Suprapubic skin (tissue), 4 donors: ENCODE data around the gene EPHB6. TPM values are rescaled to one million over a fixed set of nuclear protein-coding genes. Genes with fewer than 3 reads are reported as not detected.

Experiments used
- DNase-seq, 2 donors: peaks; one replicate each; pipeline ENCODE4 v3.0.0-alpha.2; 2019; ENCODE audit warnings: low spot score in 2 of 2
- H3K27ac ChIP-seq: fragments of 200-600 bp; sonication (generic); one replicate; pipeline ENCODE4 v1.5.1; 2019
- H3K27me3 ChIP-seq: fragments of 200-600 bp; sonication (generic); one replicate; pipeline ENCODE4 v1.5.1; 2019
- H3K36me3 ChIP-seq: fragments of 200-600 bp; sonication (generic); one replicate; pipeline ENCODE4 v1.5.1; 2019
- H3K4me1 ChIP-seq: fragments of 200-600 bp; sonication (generic); one replicate; pipeline ENCODE4 v1.5.1; 2019
- H3K4me3 ChIP-seq: fragments of 200-600 bp; sonication (generic); one replicate; pipeline ENCODE4 v1.5.1; 2019; ENCODE audit warnings: mild to moderate bottlenecking
- H3K9me3 ChIP-seq: fragments of 200-600 bp; sonication (generic); one replicate; pipeline ENCODE4 v1.5.1; 2019
- EP300 ChIP-seq: sonication (generic); formaldehyde crosslinking; IDR thresholded peaks from one replicate; pipeline ENCODE4 v1.6.1; 2017; ENCODE audit warnings: antibody characterized with exemption
- POLR2A ChIP-seq, 2 donors: fragments of 450-650 bp; IDR thresholded peaks; one replicate each; pipeline ENCODE4 v1.6.1; 2017; ENCODE audit warnings: antibody characterized with exemption in 2 of 2, mild to moderate bottlenecking in 2 of 2, moderate library complexity in 2 of 2
- POLR2AphosphoS5 ChIP-seq, 3 donors: sonication (generic); formaldehyde crosslinking; IDR thresholded peaks; one replicate each; pipeline ENCODE4 v1.6.1; 2017; ENCODE audit warnings: antibody characterized with exemption in 3 of 3
- WGBS: methylation state at CpG from one replicate; pipeline ENCODE4 v1.1.5; 2018; 5-methylcytosine and 5-hydroxymethylcytosine counted together
- total RNA-seq, 4 donors: library from RNA; depleted of rRNA; stranded (reverse); fragments of >200 nt; gene quantifications; one replicate each; pipeline ENCODE4 v1.1.0, GENCODE V29; 2016
- TF ChIP-seq, protein P1 (sequence below), 2 donors: fragments of 200-600 bp in 1 of 2; fragments of 450-650 bp in 1 of 2; sonication (generic) in 1 of 2; IDR thresholded peaks; one replicate each; pipeline ENCODE4 v1.5.1; 2016 to 2019; ENCODE audit warnings: antibody characterized with exemption in 2 of 2, mild to moderate bottlenecking in 1 of 2, moderate library complexity in 1 of 2

EPHB6 gene, protein sequence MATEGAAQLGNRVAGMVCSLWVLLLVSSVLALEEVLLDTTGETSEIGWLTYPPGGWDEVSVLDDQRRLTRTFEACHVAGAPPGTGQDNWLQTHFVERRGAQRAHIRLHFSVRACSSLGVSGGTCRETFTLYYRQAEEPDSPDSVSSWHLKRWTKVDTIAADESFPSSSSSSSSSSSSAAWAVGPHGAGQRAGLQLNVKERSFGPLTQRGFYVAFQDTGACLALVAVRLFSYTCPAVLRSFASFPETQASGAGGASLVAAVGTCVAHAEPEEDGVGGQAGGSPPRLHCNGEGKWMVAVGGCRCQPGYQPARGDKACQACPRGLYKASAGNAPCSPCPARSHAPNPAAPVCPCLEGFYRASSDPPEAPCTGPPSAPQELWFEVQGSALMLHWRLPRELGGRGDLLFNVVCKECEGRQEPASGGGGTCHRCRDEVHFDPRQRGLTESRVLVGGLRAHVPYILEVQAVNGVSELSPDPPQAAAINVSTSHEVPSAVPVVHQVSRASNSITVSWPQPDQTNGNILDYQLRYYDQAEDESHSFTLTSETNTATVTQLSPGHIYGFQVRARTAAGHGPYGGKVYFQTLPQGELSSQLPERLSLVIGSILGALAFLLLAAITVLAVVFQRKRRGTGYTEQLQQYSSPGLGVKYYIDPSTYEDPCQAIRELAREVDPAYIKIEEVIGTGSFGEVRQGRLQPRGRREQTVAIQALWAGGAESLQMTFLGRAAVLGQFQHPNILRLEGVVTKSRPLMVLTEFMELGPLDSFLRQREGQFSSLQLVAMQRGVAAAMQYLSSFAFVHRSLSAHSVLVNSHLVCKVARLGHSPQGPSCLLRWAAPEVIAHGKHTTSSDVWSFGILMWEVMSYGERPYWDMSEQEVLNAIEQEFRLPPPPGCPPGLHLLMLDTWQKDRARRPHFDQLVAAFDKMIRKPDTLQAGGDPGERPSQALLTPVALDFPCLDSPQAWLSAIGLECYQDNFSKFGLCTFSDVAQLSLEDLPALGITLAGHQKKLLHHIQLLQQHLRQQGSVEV
- total RNA-seq, result 100 to 1,000 TPM; 207 to 299 (median 258) TPM

DNA sequence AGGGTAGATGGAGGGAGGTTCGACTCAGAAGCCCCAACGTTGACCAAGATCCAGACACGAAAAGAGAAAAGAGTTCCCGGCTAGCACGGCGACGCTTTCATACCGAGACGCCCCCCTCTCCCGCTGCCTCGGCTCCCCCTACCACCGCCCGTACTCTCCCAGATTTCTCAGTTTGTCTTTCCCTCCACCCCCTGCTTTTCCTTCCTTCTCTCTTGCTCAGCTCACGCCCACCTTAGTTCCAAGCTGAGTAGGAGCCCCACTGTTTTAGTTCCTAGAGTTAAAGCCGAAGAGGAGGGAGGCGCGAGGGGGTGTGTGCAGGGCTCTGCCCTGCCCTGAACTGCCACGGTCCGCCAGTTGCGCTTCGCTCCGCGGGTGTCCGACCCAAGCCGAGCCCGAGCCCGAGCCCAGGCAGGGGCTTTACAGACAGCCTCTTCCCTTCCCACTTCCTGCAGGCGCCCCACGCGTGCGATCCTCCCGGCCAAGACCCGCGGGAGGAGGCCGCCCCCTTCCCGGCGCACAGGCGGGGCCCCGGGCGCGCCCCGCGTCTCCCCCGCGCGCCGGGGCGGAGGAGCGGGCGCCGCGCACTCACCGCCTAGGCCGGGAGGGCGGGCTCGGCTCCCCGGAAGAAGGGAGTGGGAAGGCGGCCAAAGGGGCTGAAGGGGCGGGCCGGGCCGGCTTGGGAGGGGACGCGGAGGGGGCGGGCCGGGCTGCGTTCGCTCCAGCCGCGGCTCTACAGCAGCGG, at the start of gene EPHB6:
EPHB6 (plus strand) TSS at position 705 of the 742 bp plus-strand sequence. CDS start 8,152 bp downstream, outside the sequence.
- no peaks in the 10 kb centered on the region for H3K27me3 ChIP-seq
- TF ChIP-seq, protein P1, sequence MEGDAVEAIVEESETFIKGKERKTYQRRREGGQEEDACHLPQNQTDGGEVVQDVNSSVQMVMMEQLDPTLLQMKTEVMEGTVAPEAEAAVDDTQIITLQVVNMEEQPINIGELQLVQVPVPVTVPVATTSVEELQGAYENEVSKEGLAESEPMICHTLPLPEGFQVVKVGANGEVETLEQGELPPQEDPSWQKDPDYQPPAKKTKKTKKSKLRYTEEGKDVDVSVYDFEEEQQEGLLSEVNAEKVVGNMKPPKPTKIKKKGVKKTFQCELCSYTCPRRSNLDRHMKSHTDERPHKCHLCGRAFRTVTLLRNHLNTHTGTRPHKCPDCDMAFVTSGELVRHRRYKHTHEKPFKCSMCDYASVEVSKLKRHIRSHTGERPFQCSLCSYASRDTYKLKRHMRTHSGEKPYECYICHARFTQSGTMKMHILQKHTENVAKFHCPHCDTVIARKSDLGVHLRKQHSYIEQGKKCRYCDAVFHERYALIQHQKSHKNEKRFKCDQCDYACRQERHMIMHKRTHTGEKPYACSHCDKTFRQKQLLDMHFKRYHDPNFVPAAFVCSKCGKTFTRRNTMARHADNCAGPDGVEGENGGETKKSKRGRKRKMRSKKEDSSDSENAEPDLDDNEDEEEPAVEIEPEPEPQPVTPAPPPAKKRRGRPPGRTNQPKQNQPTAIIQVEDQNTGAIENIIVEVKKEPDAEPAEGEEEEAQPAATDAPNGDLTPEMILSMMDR (IDR thresholded peaks at IDR 0.05), result no peak
- no peak for TF ChIP-seq POLR2A (IDR thresholded peaks at IDR 0.05)
- no peak for TF ChIP-seq POLR2AphosphoS5 (IDR thresholded peaks at IDR 0.05)
- no peak for TF ChIP-seq EP300
- peak within 1 kb of the TSS; percentile 78 for H3K4me3 ChIP-seq
- H3K4me1 ChIP-seq, result peaks cover 38% of the 10 kb centered on the region
- DNase-seq, result peak; percentile 89
- no peaks in the 10 kb centered on the region for H3K9me3 ChIP-seq
- H3K27ac ChIP-seq, result peak within 1 kb of the TSS; percentile 92
- 2% methylated on average over 17 of the region's 70 CpGs for WGBS
- no peaks in the 10 kb centered on the region for H3K36me3 ChIP-seq

DNA sequence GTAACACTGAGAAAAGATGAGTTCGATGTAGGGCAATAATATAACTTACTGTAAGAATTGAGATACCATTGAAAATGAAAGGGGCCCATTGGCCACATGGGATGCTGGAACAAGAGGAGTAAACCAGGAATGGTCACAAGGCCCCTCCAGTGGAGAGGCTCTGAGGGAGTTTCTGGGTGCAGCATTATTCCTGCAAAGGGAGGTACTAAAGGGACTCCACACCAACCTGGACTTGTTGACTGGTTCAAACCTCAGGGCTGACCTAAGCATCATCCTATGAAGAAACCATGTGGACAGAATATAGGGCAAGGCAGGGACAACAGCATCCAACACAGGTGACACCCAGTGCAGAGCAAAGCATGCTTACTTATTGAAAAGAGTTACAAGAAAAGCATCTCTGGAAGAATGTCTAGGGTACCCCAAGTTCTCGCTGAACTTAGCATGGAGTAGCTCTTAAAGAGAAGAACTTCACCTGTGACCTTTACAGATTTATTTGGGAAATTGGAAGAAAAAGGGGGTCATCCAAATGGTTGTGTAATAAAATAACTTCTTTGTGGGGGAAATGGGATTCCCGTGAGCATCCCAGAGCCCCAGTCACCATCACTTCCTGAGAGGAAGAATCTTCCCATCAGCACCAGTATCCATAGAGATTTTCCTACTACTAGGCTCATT, 49.4 kb upstream of the EPHB6 start:
- H3K4me1 ChIP-seq, result no peaks in the 10 kb centered on the region
- H3K27me3 ChIP-seq, result peaks cover 10% of the 10 kb centered on the region
- TF ChIP-seq, protein P1 (IDR thresholded peaks at IDR 0.05), result no peak
- TF ChIP-seq EP300 (no peak), POLR2A (IDR thresholded peaks at IDR 0.05) (no peak), POLR2AphosphoS5 (IDR thresholded peaks at IDR 0.05) (no peak)
- H3K4me3 ChIP-seq, result no peak overlapping the region
- no peak overlapping the region for H3K27ac ChIP-seq
- no peak for DNase-seq
- no peaks in the 10 kb centered on the region for H3K9me3 ChIP-seq
- H3K36me3 ChIP-seq, result no peaks in the 10 kb centered on the region
- 94% methylated on average over 3 of the region's 3 CpGs for WGBS

DNA sequence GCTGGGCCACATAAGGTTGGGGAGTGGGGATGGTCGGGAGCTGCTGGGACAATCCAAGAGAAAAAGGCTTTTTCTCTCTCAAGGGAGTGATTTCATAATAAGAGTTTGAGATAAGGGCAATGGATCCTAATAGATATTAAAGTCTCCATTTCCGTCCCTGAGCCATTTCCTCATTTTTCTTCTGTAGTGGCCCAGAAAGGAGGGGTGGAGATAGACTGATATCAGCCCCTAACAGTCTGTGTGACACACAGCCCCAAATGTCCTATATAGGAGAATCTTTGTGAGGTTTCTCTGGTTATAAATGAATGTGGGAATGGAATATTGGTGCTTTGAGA, 48.9 kb upstream of the EPHB6 start:
- TF ChIP-seq POLR2A (IDR thresholded peaks at IDR 0.05) (no peak), EP300 (no peak), POLR2AphosphoS5 (IDR thresholded peaks at IDR 0.05) (no peak)
- TF ChIP-seq, protein P1 (IDR thresholded peaks at IDR 0.05), result no peak
- H3K27me3 ChIP-seq, result peaks cover 10% of the 10 kb centered on the region
- H3K36me3 ChIP-seq, result no peaks in the 10 kb centered on the region
- H3K4me3 ChIP-seq, result no peak overlapping the region
- WGBS, result 65% methylated on average over 2 of the region's 2 CpGs
- H3K9me3 ChIP-seq, result no peaks in the 10 kb centered on the region
- H3K27ac ChIP-seq, result no peak overlapping the region
- no peaks in the 10 kb centered on the region for H3K4me1 ChIP-seq
- DNase-seq, result no peak

DNA sequence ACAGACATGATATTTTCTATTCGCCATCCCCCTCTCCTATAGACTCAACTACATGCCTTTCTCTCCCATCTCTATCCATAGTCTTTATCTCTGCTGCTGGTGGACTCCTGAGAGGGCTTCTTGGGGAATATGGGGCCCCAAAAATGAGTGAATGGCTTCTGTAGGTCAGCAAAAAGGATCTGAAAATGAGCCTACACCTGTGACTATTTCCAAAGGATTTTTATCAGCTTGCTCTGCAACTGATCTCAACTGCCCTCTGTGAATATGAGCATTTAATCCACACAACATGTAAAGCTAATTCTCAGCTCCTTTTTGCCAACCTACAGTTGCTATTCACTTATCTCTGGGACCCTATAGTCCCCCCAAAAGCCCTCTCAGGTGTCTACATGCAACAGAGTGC, 47.9 kb upstream of the EPHB6 start:
- Histone ChIP-seq H3K36me3 (no peaks in the 10 kb centered on the region), H3K4me1 (no peaks in the 10 kb centered on the region), H3K4me3 (no peak overlapping the region), H3K9me3 (no peaks in the 10 kb centered on the region), H3K27me3 (peaks cover 13% of the 10 kb centered on the region), H3K27ac (no peak overlapping the region)
- WGBS, result 84% methylated on average over 1 of the region's 1 CpG
- TF ChIP-seq, protein P1 (IDR thresholded peaks at IDR 0.05), result no peak
- no peak for TF ChIP-seq EP300
- TF ChIP-seq POLR2A (IDR thresholded peaks at IDR 0.05), result no peak
- no peak for TF ChIP-seq POLR2AphosphoS5 (IDR thresholded peaks at IDR 0.05)
- DNase-seq, result no peak
